ENCODE measurements around the gene RBP2.

Gene RBP2

GRCh38 chr3:139517321-139518065, 41.2 kb upstream of the RBP2 start:
- H3K36me3 ChIP-seq (ENCODE audit: control insufficient read depth, insufficient read depth, low read length, severe bottlenecking): no peaks in the 10 kb centered on the region
- H3K4me1 ChIP-seq (ENCODE audit: control insufficient read depth, insufficient read depth, low read length): no peaks in the 10 kb centered on the region
- DNase-seq (ENCODE audit: low read depth): no peak
- peaks cover 5% of the 10 kb centered on the region for H3K27me3 ChIP-seq (replicated peaks; ENCODE audit: control insufficient read depth, insufficient read depth, low read length)
- H3K4me3 ChIP-seq (ENCODE audit: low read length): no peak overlapping the region
- H3K9me3 ChIP-seq (ENCODE audit: control insufficient read depth, low read length): no peaks in the 10 kb centered on the region
- no peak overlapping the region for H3K9ac ChIP-seq (ENCODE audit: low read length)

- Histone ChIP-seq H3K4me1 (ENCODE audit: control insufficient read depth, insufficient read depth, low read length) (no peaks in the 10 kb centered on the region), H3K9me3 (ENCODE audit: control insufficient read depth, low read length) (no peaks in the 10 kb centered on the region), H3K4me3 (ENCODE audit: low read length) (no peak overlapping the region), H3K9ac (ENCODE audit: low read length) (no peak overlapping the region), H3K36me3 (ENCODE audit: control insufficient read depth, insufficient read depth, low read length, severe bottlenecking) (no peaks in the 10 kb centered on the region), H3K27me3 (replicated peaks; ENCODE audit: control insufficient read depth, insufficient read depth, low read length) (no peaks in the 10 kb centered on the region)
- no peak for DNase-seq (ENCODE audit: low read depth)
These were observed 38.4 kb upstream of the RBP2 start for GRCh38 chr3:139514741-139515140.

GRCh38 chr3:139509631-139510030, 33.3 kb upstream of the RBP2 start:
- Histone ChIP-seq H3K9me3 (ENCODE audit: control insufficient read depth, low read length) (no peaks in the 10 kb centered on the region), H3K4me1 (ENCODE audit: control insufficient read depth, insufficient read depth, low read length) (no peaks in the 10 kb centered on the region), H3K36me3 (ENCODE audit: control insufficient read depth, insufficient read depth, low read length, severe bottlenecking) (no peaks in the 10 kb centered on the region), H3K9ac (ENCODE audit: low read length) (no peak overlapping the region), H3K4me3 (ENCODE audit: low read length) (no peak overlapping the region), H3K27me3 (replicated peaks; ENCODE audit: control insufficient read depth, insufficient read depth, low read length) (no peaks in the 10 kb centered on the region)
- DNase-seq (ENCODE audit: low read depth): no peak

GRCh38 chr3:139506766-139507165, 30.4 kb upstream of the RBP2 start:
- Histone ChIP-seq H3K4me1 (ENCODE audit: control insufficient read depth, insufficient read depth, low read length) (no peaks in the 10 kb centered on the region), H3K9ac (ENCODE audit: low read length) (no peak overlapping the region), H3K9me3 (ENCODE audit: control insufficient read depth, low read length) (no peaks in the 10 kb centered on the region), H3K27me3 (replicated peaks; ENCODE audit: control insufficient read depth, insufficient read depth, low read length) (no peaks in the 10 kb centered on the region), H3K4me3 (ENCODE audit: low read length) (no peak overlapping the region), H3K36me3 (ENCODE audit: control insufficient read depth, insufficient read depth, low read length, severe bottlenecking) (no peaks in the 10 kb centered on the region)
- no peak for DNase-seq (ENCODE audit: low read depth)

GRCh38 chr3:139505829-139506386, 29.6 kb upstream of the RBP2 start:
- H3K9me3 ChIP-seq (ENCODE audit: control insufficient read depth, low read length): no peaks in the 10 kb centered on the region
- H3K36me3 ChIP-seq (ENCODE audit: control insufficient read depth, insufficient read depth, low read length, severe bottlenecking): no peaks in the 10 kb centered on the region
- H3K4me1 ChIP-seq (ENCODE audit: control insufficient read depth, insufficient read depth, low read length): no peaks in the 10 kb centered on the region
- no peaks in the 10 kb centered on the region for H3K27me3 ChIP-seq (replicated peaks; ENCODE audit: control insufficient read depth, insufficient read depth, low read length)
- H3K4me3 ChIP-seq (ENCODE audit: low read length): no peak overlapping the region
- no peak overlapping the region for H3K9ac ChIP-seq (ENCODE audit: low read length)
- no peak for DNase-seq (ENCODE audit: low read depth)

- H3K4me1 ChIP-seq (ENCODE audit: control insufficient read depth, insufficient read depth, low read length): no peaks in the 10 kb centered on the region
- H3K36me3 ChIP-seq (ENCODE audit: control insufficient read depth, insufficient read depth, low read length, severe bottlenecking): no peaks in the 10 kb centered on the region
- no peaks in the 10 kb centered on the region for H3K27me3 ChIP-seq (replicated peaks; ENCODE audit: control insufficient read depth, insufficient read depth, low read length)
- H3K9me3 ChIP-seq (ENCODE audit: control insufficient read depth, low read length): peaks cover 7% of the 10 kb centered on the region
- no peak for DNase-seq (ENCODE audit: low read depth)
- H3K9ac ChIP-seq (ENCODE audit: low read length): no peak overlapping the region
- H3K4me3 ChIP-seq (ENCODE audit: low read length): no peak overlapping the region
These were observed 23.2 kb upstream of the RBP2 start for GRCh38 chr3:139499536-139499935.

GRCh38 chr3:139493826-139494385, 17.6 kb upstream of the RBP2 start:
- no peak overlapping the region for H3K9ac ChIP-seq (ENCODE audit: low read length)
- no peaks in the 10 kb centered on the region for H3K4me1 ChIP-seq (ENCODE audit: control insufficient read depth, insufficient read depth, low read length)
- H3K4me3 ChIP-seq (ENCODE audit: low read length): no peak overlapping the region
- no peaks in the 10 kb centered on the region for H3K27me3 ChIP-seq (replicated peaks; ENCODE audit: control insufficient read depth, insufficient read depth, low read length)
- H3K9me3 ChIP-seq (ENCODE audit: control insufficient read depth, low read length): peaks cover 13% of the 10 kb centered on the region
- no peak for DNase-seq (ENCODE audit: low read depth)
- no peaks in the 10 kb centered on the region for H3K36me3 ChIP-seq (ENCODE audit: control insufficient read depth, insufficient read depth, low read length, severe bottlenecking)

- no peak for DNase-seq (ENCODE audit: low read depth)
- Histone ChIP-seq H3K36me3 (ENCODE audit: control insufficient read depth, insufficient read depth, low read length, severe bottlenecking) (no peaks in the 10 kb centered on the region), H3K4me3 (ENCODE audit: low read length) (no peak overlapping the region), H3K27me3 (replicated peaks; ENCODE audit: control insufficient read depth, insufficient read depth, low read length) (no peaks in the 10 kb centered on the region), H3K4me1 (ENCODE audit: control insufficient read depth, insufficient read depth, low read length) (no peaks in the 10 kb centered on the region), H3K9me3 (ENCODE audit: control insufficient read depth, low read length) (peaks cover 20% of the 10 kb centered on the region), H3K9ac (ENCODE audit: low read length) (no peak overlapping the region)
These were observed 15.7 kb upstream of the RBP2 start for GRCh38 chr3:139491966-139492365.

GRCh38 chr3:139491027-139491700, 14.8 kb upstream of the RBP2 start:
- peaks cover 19% of the 10 kb centered on the region for H3K9me3 ChIP-seq (ENCODE audit: control insufficient read depth, low read length)
- no peak overlapping the region for H3K9ac ChIP-seq (ENCODE audit: low read length)
- H3K27me3 ChIP-seq (replicated peaks; ENCODE audit: control insufficient read depth, insufficient read depth, low read length): no peaks in the 10 kb centered on the region
- H3K4me3 ChIP-seq (ENCODE audit: low read length): no peak overlapping the region
- H3K36me3 ChIP-seq (ENCODE audit: control insufficient read depth, insufficient read depth, low read length, severe bottlenecking): no peaks in the 10 kb centered on the region
- no peaks in the 10 kb centered on the region for H3K4me1 ChIP-seq (ENCODE audit: control insufficient read depth, insufficient read depth, low read length)
- DNase-seq (ENCODE audit: low read depth): no peak

- H3K4me1 ChIP-seq (ENCODE audit: control insufficient read depth, insufficient read depth, low read length): no peaks in the 10 kb centered on the region
- no peaks in the 10 kb centered on the region for H3K36me3 ChIP-seq (ENCODE audit: control insufficient read depth, insufficient read depth, low read length, severe bottlenecking)
- no peaks in the 10 kb centered on the region for H3K27me3 ChIP-seq (replicated peaks; ENCODE audit: control insufficient read depth, insufficient read depth, low read length)
- no peaks in the 10 kb centered on the region for H3K9me3 ChIP-seq (ENCODE audit: control insufficient read depth, low read length)
- no peak overlapping the region for H3K4me3 ChIP-seq (ENCODE audit: low read length)
- H3K9ac ChIP-seq (ENCODE audit: low read length): no peak overlapping the region
- no peak for DNase-seq (ENCODE audit: low read depth)
These were observed 5.9 kb upstream of the RBP2 start for GRCh38 chr3:139482206-139482605.

GRCh38 chr3:139481116-139481515, 4.8 kb upstream of the RBP2 start:
- Histone ChIP-seq H3K9me3 (ENCODE audit: control insufficient read depth, low read length) (no peaks in the 10 kb centered on the region), H3K9ac (ENCODE audit: low read length) (no peak overlapping the region), H3K4me1 (ENCODE audit: control insufficient read depth, insufficient read depth, low read length) (no peaks in the 10 kb centered on the region), H3K36me3 (ENCODE audit: control insufficient read depth, insufficient read depth, low read length, severe bottlenecking) (no peaks in the 10 kb centered on the region), H3K4me3 (ENCODE audit: low read length) (no peak overlapping the region), H3K27me3 (replicated peaks; ENCODE audit: control insufficient read depth, insufficient read depth, low read length) (no peaks in the 10 kb centered on the region)
- DNase-seq (ENCODE audit: low read depth): peak; percentile 66

Data from adipocyte (in vitro differentiated cells).